HL-60 (cell line): ENCODE measurements around the gene ERFE.

Source experiments
- CTCF ChIP-seq: IDR thresholded peaks from one replicate; pipeline ENCODE4 v1.5.1; 2011; ENCODE audit warnings: low read length, control low read depth, inconsistent platforms; ENCODE audit not compliant: insufficient read depth
- GABPA ChIP-seq: IDR thresholded peaks from 2 replicates; pipeline ENCODE4 v1.6.1; 2012; ENCODE audit warnings: low read depth
- SPI1 ChIP-seq: IDR thresholded peaks from 2 replicates; pipeline ENCODE4 v1.6.1; 2012; ENCODE audit warnings: low read depth, mild to moderate bottlenecking, borderline replicate concordance

GRCh38 chr2:238131761-238132462 lies 26.9 kb upstream of the ERFE start:
- no peak for TF ChIP-seq SPI1
- TF ChIP-seq CTCF: no peak
- TF ChIP-seq GABPA: no peak
